Dedifferentiated amniotic fluid mesenchymal stem cell (primary cell): ENCODE results near the gene EXOC5.

ENCODE experiments used
- DNase-seq: peaks from one replicate; pipeline ENCODE4 v3.0.0-alpha.2; 2016; ENCODE audit errors: extremely low spot score

The EXOC5 gene

GRCh38 chr14:57169901-57170300 is 98.8 kb downstream of the EXOC5 start:
- no peak for DNase-seq

- no peak for DNase-seq
Measured at GRCh38 chr14:57168138-57168679, 100.5 kb downstream of the EXOC5 start.

- no peak for DNase-seq
Measured at GRCh38 chr14:57161583-57162234, 107.0 kb downstream of the EXOC5 start.

GRCh38 chr14:57160333-57160732 is 108.4 kb downstream of the EXOC5 start:
- DNase-seq = no peak

GRCh38 chr14:57153286-57153685 is 115.4 kb downstream of the EXOC5 start:
- DNase-seq = no peak
